CD4-positive, alpha-beta T cell treated with Interleukin-17A for 4 hours (primary cell): ENCODE data around the gene FCSK.
"Not testable (repeated sequence)": the region's sequence is repeated elsewhere in the genome, so short reads cannot be mapped to it uniquely, and the experiment has no call there.

Experiments used
- DNase-seq: peaks from one replicate; pipeline ENCODE4 v3.0.0-alpha.2; 2020; ENCODE audit warnings: mixed read lengths

Gene FCSK

GRCh38 chr16:70432723-70433457 is 21.5 kb upstream of the FCSK start:
- no peak for DNase-seq

- no peak for DNase-seq
Measured at GRCh38 chr16:70433458-70434103, 20.8 kb upstream of the FCSK start.

GRCh38 chr16:70434484-70435260 is 19.7 kb upstream of the FCSK start:
- no peak for DNase-seq

- DNase-seq = no peak
Measured at GRCh38 chr16:70437017-70437581, 17.3 kb upstream of the FCSK start.

GRCh38 chr16:70437582-70438557 is 16.5 kb upstream of the FCSK start:
- DNase-seq = peak; percentile 46

DNA sequence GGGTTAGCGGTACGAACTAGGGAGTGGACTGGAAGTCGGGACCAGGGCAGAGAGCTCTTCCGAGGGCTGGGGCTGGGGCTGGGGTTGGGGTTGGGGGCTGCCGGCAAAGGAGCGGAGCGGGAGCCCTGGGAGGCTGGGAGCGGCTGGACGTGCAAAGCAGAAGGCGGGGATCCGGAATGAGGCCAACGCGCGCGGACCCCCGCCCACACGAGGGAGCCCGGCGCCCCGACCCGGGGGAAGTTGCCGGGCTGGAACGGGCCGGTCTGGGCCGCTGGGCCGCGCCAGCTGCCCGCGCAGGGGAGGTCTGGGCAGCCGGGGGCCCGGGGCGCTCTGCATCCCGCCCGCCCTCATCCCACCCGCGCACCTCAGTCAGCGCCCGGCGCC is 15.8 kb upstream of the FCSK start:
- DNase-seq = peak; percentile 31

DNA sequence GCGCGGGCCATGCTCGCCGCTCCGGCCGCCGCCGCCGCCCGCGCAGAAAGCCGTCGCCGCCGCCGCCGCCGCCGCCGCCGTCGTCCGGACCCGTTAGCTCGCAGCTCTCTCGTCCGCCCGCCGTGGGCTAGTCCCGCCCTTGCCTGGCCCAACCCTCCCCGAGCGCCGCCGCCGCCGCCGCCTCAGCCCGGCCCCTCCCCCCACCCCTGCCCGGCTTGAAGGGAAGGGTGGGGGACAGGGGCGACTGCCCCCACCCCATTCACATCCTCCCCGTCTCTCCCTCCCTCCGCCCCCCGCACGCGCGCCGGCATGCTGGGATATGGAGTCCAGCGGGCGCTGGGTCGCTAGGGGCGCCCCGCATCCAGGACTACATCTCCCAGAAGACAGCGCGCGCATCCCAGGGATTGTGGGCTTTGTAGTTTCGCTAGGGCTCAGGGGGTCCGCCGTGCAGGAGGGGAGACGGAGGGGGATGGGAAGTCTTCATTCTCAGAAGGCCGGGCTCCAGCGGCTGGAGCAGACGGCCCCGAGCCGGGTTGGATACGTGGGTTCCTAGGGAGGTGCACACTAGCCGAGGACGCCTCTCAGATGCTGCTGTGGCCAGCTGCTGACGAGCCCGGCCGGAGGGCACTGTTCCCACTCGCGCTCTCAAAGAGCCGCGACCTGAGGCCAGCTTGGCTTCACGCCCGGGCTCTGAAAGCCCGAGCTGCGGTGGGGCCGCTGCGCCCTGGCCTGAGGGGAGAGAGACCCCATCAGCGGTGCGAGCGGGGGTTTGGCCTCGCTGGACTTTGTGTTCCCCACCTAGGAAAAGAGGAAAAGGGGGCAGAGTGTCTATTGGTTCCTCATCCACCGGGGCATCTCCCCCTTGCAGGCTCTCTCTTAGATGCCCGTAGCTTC is 15.2 kb upstream of the FCSK start, which contains the start of gene ST3GAL2:
Gene ST3GAL2 (minus strand): TSS at position 132 of the 894 bp plus-strand sequence. CDS start 40,570 bp downstream, outside the sequence.
- DNase-seq = peak; percentile 96

GRCh38 chr16:70440009-70440692 is 14.2 kb upstream of the FCSK start:
- no peak for DNase-seq

DNA sequence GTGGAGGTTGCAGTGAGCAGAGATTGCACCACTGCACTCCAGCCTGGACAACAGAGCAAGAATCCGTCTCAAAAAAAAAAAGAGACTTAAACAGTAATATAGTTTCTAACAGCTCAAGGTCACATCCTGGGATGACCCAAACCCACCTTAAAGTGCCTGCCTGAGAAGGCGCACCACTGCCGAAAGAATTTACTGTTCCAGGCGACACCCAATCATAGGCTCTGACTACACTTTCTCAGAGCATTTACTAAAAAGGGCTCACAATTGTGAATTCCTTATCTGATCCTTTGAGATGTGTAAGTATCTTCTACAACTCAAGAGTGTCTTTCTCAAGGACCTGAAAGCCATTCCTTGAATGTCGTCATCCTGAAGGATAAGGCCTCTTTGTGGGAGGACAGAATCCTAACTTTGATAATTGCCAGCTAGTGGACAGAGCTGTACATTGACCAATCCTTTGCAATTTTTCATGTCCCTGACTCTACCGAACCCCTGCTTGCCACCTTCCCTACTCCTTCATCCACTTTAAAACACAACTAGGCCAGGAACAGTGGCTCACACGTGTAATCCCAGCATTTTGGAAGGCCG is 12.9 kb upstream of the FCSK start:
- no peak for DNase-seq

GRCh38 chr16:70442344-70442743 is 12.1 kb upstream of the FCSK start:
- DNase-seq = no peak

DNA sequence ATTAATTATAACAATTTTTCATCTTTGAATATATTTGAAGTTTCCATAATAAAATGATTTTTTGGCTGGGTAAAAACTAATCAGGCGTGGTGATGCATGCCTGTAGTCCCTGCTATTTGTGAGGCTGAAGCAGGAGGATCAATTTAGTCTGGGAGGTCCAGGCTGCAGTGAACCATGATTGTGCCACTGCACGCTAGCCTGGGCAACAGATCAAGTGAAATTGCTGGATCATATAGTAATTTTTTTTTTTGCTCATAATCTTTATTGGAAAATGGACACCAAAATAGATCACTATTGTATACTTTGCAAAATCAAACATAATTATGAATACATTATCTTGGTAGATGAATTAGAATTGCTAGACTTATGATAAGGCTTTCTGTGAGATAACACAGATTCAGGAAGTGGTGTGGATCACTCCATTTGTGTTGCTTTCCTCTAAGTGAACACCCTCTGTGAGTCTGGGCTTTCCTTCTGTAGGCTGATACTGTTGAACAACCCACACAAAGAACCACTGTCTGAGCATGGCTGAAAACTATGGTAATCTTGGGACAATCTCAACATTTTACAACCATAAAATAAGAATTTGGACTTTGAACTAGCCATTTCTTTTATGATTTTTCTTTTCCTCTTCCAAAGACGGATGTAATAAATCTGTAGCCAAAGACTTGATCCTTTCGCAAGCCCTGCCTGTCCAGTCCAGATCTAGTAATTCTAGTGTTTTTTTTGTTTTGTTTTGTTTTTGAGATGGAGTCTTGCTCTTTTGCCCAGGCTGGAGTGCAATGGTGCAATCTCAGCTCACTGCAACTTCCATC is 9.9 kb upstream of the FCSK start:
- DNase-seq = no peak

DNA sequence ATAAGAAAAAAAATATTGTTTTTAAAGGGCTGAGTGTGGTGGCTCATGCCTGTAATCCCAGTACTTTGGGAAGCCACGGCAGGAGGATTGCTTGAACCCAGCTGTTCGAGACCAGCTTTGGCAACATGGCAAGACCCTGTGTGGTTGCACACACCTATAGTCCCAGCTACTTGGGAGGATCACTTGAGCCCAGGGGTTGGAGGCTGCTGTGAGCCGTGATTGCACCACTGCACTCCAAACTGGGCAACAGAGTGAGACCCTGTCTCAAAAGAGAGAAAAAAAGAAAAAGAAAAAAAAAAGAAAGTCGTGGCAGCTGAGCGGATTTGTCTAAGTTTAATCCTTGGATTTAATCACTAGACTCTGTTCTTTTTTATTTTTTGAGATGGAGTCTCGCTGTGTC is 6.3 kb upstream of the FCSK start:
- DNase-seq = no peak

- DNase-seq = not testable (repeated sequence)
Measured at GRCh38 chr16:70450142-70451003, 4.0 kb upstream of the FCSK start.

- DNase-seq = not testable (repeated sequence)
Measured at GRCh38 chr16:70451004-70451340, 3.4 kb upstream of the FCSK start.

DNA sequence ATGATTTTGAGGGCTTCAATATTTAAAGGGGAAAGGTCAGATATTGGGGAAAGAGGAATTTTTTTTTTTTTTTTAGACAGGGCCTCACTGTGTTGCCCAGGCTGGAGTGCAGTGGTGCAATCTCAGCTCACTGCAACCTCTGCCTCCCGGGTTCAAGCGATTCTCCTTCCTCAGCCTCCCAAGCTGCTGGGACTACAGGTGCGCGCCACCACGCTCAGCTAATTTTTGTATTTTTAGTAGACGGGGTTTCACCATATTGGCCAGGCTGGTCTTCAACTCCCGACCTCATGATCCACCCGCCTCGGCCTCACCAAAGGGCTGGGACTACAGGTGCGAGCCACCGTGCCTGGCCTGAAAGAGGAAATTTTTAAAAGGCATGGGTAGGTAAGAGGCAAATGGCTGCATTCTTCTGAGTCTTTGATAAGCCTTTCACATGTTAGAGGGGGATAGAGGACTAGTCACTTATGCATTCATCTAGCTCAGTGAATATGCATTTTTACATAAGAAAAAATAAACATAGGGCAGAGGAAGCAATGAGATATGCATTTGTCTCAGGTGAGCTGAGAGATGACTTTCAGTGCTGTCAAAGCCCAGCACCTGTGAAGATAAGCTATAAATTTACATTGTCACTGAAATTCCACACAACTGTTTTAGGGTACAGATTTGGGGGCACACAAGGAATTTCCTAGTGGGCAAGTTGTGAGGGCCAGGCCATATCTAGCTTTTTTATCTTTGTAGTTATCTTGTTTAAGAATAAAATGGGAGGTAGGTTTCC is 1.1 kb upstream of the FCSK start:
- no peak for DNase-seq

DNA sequence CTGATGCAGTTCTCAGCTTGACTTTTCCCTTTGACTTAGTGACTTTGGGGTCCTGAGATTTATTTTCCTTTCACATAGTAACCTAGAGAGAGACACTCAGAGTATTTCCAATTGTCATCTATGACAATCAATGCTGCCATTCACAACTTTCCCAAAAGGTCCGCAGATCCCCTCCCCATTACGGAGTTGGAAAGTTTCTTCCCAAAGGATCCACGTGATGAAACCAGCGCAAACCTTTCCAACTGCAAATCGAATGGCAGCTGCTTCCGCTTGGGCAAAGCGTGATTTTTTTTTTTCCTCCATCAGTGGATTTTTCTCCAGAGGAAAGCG is 538 bp upstream of the FCSK start:
- no peak for DNase-seq

GRCh38 chr16:70455910-70456309 is 1.5 kb downstream of the FCSK start:
- no peak for DNase-seq
